ENCODE results near the gene MALT1.

Gene MALT1

DNA sequence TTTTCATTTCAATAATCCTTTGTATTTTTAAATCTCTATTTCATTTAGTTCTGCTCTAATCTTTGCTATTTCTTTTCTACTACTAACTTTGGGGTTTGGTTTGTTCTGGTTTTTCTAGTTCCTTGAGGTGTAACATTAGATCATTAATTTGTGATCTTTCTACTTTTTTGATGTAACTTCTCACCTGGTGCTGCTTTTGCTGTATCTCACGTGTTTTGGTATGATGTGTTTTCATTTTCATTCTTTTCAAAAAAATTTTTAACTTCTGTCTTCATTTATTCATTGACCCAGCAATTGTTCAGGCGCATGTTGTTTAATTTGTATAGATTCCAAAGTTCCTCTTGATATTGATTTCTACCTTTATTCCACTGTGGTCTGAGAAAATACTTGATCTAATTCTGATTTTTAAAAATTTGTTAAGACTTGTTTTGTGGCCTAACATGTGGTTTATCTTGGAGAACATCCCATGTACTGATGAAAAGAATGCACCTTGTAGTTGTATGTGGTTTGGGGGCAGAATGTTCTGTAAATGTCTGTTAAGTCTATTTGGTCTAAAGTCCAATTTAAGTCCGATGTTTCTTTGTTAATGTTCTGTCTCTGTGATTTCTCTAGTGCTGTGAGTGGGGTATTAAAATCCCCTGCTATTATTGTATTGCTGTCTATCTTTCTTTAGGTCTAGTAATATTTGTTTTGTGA is 17.3 kb upstream of the MALT1 start:
- no peak for DNase-seq

- DNase-seq: no peak
Measured at GRCh38 chr18:58654896-58655614, 16.2 kb upstream of the MALT1 start.

- no peak for DNase-seq
Measured at GRCh38 chr18:58657081-58657480, 14.2 kb upstream of the MALT1 start.

- no peak for DNase-seq
Measured at GRCh38 chr18:58657494-58657893, 13.8 kb upstream of the MALT1 start.

GRCh38 chr18:58659691-58660090 is 11.6 kb upstream of the MALT1 start:
- DNase-seq: no peak

DNA sequence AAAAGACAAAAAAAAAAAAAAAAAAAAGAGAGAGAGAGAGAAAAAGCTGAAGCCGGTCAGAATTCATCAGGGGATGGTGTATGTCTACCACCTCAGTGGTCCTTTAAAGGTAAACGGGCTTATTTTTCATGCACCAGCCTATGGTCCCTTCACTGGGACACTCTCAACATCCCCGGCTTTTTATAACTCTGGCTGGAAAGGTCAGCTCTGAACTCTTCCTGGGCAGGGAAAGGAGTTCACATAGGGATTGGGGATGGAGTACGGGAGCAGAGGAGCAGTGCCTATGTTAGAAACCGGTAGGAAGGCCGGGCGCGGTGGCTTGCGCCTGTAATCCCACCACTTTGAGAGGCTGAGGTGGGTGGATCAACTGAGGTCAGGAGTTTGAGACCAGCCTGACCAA is 10.3 kb upstream of the MALT1 start:
- DNase-seq: no peak

- DNase-seq: no peak
Measured at GRCh38 chr18:58661423-58661822, 9.8 kb upstream of the MALT1 start.

DNA sequence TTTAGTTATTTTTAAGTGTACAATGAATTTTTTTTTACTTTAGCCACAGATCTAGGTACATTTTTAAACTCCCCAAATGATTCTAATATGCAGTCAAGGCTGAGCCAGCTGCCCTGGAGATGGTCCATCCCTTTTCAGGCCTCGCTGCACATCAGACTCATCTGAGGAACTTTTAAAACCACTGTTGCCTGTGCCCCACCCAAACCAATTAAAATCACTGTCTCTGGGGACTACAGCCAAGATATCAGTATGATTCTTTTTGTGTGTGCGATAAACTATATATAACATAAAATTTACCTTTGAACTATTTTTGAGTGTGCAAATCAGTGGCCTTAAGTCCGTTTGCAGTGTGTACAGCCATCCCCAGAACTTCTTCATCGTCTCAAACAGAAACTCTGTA is 9.1 kb upstream of the MALT1 start:
- no peak for DNase-seq

GRCh38 chr18:58666176-58666575 is 5.1 kb upstream of the MALT1 start:
- DNase-seq: no peak

DNA sequence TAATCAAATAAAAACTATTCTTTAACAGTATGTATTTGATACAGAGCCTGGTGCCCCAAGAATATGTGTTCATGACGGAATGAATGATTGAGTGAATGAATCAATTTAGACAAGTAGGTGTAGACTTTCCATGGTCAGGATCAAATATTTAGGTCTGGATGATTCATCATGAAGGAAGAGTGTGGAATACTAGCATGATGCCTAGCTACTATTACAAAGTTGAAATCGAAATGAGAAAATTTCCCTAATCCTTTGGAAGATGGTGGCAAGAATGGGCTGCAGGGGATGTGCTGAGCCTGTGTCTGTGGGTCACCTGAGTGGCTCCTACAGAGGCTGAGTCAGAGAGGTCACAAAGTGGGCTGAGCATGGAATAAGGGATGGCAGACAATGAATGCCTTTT is 3.1 kb upstream of the MALT1 start:
- no peak for DNase-seq

- no peak for DNase-seq
Measured at GRCh38 chr18:58668897-58669296, 2.4 kb upstream of the MALT1 start.

GRCh38 chr18:58669731-58670378 is 1.4 kb upstream of the MALT1 start:
- no peak for DNase-seq

GRCh38 chr18:58670404-58671110 is 708 bp upstream of the MALT1 start:
- DNase-seq: no peak

GRCh38 chr18:58671632-58672564 is 633 bp downstream of the MALT1 start:
- DNase-seq: no peak

DNA sequence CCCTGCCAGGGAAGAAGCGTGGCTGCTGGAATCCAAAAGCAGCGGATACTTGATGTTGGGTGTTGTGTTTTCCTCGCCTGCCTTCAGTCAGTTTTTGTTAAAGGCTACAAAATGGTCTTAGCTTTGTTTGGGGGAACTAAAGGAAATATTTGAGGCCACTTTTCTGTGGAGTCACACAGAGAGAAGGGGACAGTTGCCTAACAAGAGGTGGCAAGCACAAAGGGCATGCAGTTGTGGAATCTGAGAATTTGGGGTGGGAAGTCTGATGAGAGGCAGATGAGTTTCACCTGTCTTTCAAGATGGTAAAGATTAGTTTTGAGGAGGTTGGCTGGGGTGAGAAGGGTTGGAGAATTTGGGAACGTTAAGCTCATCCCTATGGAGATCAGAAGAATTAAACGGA is 2.9 kb downstream of the MALT1 start:
- no peak for DNase-seq

DNA sequence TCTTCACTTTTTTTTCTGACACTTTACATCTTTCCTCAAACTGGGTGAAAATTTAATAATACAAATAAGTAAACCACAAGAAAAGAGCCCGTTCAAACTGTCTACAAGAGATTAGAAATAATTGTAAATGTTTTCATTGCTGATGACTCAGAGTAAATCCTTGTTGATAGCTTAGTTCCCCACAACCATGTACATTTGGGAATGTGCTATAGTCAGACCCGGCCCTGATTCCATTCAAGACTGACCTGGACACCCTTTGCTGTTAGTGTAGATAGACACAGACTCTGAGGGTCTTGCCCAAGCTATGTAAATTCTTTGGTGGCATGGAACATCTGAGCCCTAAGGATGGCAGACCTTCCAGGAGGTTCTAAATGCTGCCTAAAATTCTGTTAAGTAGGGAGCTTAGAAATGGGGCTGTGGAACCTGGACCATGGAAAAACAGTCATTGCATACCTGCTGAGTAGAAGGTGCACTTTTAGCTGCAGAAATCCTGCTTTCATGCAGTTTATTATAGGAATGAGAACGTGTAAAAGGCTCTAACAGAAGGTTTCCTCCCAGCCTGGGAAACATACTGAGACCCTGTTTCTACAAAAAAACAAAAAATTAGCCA is 3.7 kb downstream of the MALT1 start:
- no peak for DNase-seq

- no peak for DNase-seq
Measured at GRCh38 chr18:58676270-58676669, 5.0 kb downstream of the MALT1 start.

GRCh38 chr18:58682429-58683069 is 11.3 kb downstream of the MALT1 start:
- no peak for DNase-seq

GRCh38 chr18:58687871-58688308 is 16.6 kb downstream of the MALT1 start:
- peak; percentile 72 to 86 for DNase-seq

DNA sequence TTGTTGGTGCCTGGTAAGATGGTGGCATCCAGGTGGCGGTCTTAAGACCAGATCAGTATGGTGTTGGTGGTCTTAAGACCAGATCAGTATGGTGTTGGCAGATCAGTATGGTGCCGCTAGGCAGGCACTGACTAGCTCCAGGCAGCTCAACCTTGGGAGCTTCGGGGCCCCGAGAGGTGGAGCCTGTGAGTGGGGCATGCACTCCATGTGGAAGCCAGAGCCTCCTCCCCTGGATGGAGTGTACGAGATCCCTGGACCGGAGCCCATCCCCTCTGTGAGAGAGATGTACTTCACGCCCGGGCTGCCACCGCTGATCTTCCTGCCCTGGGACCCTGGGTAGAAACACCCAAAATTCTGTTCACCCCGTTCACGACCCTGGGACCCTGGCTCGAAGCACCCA is 19.0 kb downstream of the MALT1 start:
- DNase-seq: no peak

DNA sequence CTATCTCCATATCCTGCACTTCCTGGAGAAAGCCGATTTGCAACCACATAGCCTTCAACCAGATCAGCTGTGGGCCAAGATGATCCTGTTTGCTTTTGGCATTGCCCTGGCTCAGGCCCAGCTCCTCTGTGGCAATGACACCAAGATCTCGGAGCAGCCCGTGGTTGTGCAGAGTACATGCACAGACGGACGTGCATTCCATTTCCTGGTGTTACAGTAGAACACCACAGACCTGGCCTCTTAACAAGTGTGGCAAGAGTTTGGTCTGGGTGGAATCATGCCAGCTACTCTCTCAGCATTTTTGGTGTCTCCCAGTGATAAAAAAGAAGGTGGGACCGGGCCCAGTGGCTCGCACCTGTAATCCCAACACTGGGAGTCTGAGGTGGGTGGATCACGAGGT is 20.0 kb downstream of the MALT1 start:
- no peak for DNase-seq

All from CD4-positive, alpha-beta T cell treated with Interleukin-1 beta for 1 hour (primary cell).